Ishikawa (cell line): ENCODE data around the gene PRCP.

Experiments used
- CEBPB ChIP-seq: IDR thresholded peaks from 2 replicates; pipeline ENCODE4 v1.6.1; 2012
- CREB1 ChIP-seq: IDR thresholded peaks from 2 replicates; pipeline ENCODE4 v1.6.1; 2012; ENCODE audit warnings: low read depth
- EGR1 ChIP-seq: IDR thresholded peaks from 2 replicates; pipeline ENCODE4 v1.6.1; 2012
- EP300 ChIP-seq: IDR thresholded peaks from 2 replicates; pipeline ENCODE4 v1.6.1; 2012; ENCODE audit warnings: borderline replicate concordance
- FOXM1 ChIP-seq: IDR thresholded peaks from 2 replicates; pipeline ENCODE4 v1.6.1; 2012; ENCODE audit warnings: low read depth, borderline replicate concordance
- MAX ChIP-seq: IDR thresholded peaks from 2 replicates; pipeline ENCODE4 v1.6.1; 2012
- NFIC ChIP-seq: IDR thresholded peaks from 2 replicates; pipeline ENCODE4 v1.6.1; 2012
- RAD21 ChIP-seq: IDR thresholded peaks from 2 replicates; pipeline ENCODE4 v1.6.1; 2012; ENCODE audit warnings: low read depth
- REST ChIP-seq: IDR thresholded peaks from 2 replicates; pipeline ENCODE4 v1.6.1; 2012; ENCODE audit warnings: low read depth, mild to moderate bottlenecking
- TAF1 ChIP-seq: IDR thresholded peaks from 2 replicates; pipeline ENCODE4 v1.6.1; 2012; ENCODE audit warnings: low read depth, mild to moderate bottlenecking
- TCF12 ChIP-seq: IDR thresholded peaks from 2 replicates; pipeline ENCODE4 v1.6.1; 2012; ENCODE audit warnings: low read depth
- TEAD4 ChIP-seq: IDR thresholded peaks from 2 replicates; pipeline ENCODE4 v1.6.1; 2012
- YY1 ChIP-seq: IDR thresholded peaks from 2 replicates; pipeline ENCODE4 v1.6.1; 2012; ENCODE audit warnings: low read depth
- ZBTB7A ChIP-seq: IDR thresholded peaks from 2 replicates; pipeline ENCODE4 v1.6.1; 2012; ENCODE audit warnings: low read depth
- TF ChIP-seq, protein P1 (sequence below): IDR thresholded peaks from 2 replicates; pipeline ENCODE4 v1.6.1; 2012

Gene PRCP

GRCh38 chr11:82939456-82939855 is 39.2 kb upstream of the PRCP start:
- TF ChIP-seq TEAD4 (no peak), EGR1 (no peak), TAF1 (no peak), MAX (no peak), CEBPB (no peak), FOXM1 (no peak), CREB1 (no peak)
- TF ChIP-seq, protein P1, sequence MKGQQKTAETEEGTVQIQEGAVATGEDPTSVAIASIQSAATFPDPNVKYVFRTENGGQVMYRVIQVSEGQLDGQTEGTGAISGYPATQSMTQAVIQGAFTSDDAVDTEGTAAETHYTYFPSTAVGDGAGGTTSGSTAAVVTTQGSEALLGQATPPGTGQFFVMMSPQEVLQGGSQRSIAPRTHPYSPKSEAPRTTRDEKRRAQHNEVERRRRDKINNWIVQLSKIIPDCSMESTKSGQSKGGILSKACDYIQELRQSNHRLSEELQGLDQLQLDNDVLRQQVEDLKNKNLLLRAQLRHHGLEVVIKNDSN, result no peak

- TF ChIP-seq MAX (no peak), EP300 (no peak), TAF1 (no peak), TCF12 (no peak), CEBPB (no peak), RAD21 (no peak), REST (no peak), TEAD4 (no peak), ZBTB7A (no peak), EGR1 (no peak), FOXM1 (no peak), NFIC (no peak), CREB1 (no peak), YY1 (no peak)
- TF ChIP-seq, protein P1, result no peak
Measured at GRCh38 chr11:82937554-82937953, 37.3 kb upstream of the PRCP start.

- TF ChIP-seq MAX (no peak), REST (no peak), ZBTB7A (no peak), YY1 (no peak), RAD21 (no peak), CREB1 (no peak), TCF12 (no peak), FOXM1 (no peak), EGR1 (no peak), NFIC (no peak)
- TF ChIP-seq, protein P1, result no peak
Measured at GRCh38 chr11:82936261-82936660, 36.0 kb upstream of the PRCP start.

DNA sequence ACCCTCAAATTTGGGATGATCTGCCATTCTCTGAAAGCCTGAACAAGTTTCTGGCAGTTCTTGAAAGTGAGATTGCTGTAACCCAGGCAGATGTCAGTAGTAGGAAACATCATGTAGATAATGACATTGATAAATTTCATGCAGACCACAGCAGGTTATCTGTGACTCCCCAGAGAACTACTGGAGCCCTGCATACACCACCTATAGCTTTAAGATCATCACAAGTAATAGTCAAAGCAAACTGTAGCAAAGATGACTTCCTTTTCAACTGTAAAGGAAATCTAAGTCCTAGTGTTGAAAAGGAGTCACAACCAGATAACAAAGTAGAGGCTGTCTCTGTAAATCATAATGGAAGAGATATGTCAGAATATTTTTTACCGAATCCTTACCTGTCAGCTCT is 32.3 kb upstream of the PRCP start:
- no peak for TF ChIP-seq YY1
- TF ChIP-seq REST, result no peak
- TF ChIP-seq TAF1, result no peak
- no peak for TF ChIP-seq EP300
- no peak for TF ChIP-seq TCF12
- no peak for TF ChIP-seq CEBPB
- TF ChIP-seq MAX, result no peak
- TF ChIP-seq RAD21, result no peak
- TF ChIP-seq NFIC, result no peak
- TF ChIP-seq CREB1, result no peak
- TF ChIP-seq FOXM1, result no peak
